IPS-18a (cell line): ENCODE measurements around the gene TCFL5.
A peak's percentile ranks its signal among the peaks of the same experiment; 100 is the strongest.

Source experiments
- H3K27ac ChIP-seq: one replicate; pipeline ENCODE4 v1.5.1; 2013; ENCODE audit warnings: low read length
- H3K27me3 ChIP-seq: one replicate; pipeline ENCODE4 v1.6.1; 2013; ENCODE audit warnings: mild to moderate bottlenecking, low read length; ENCODE audit not compliant: control insufficient read depth, insufficient read depth
- H3K36me3 ChIP-seq: one replicate; pipeline ENCODE4 v1.6.1; 2013; ENCODE audit warnings: low read depth, low read length; ENCODE audit not compliant: control insufficient read depth
- H3K4me1 ChIP-seq: one replicate; pipeline ENCODE4 v1.6.1; 2013; ENCODE audit warnings: low read depth, low read length; ENCODE audit not compliant: control insufficient read depth
- H3K4me3 ChIP-seq: one replicate; pipeline ENCODE4 v1.5.1; 2013; ENCODE audit warnings: low read length
- H3K9ac ChIP-seq: one replicate; pipeline ENCODE4 v1.6.1; 2013; ENCODE audit warnings: mild to moderate bottlenecking, low read length, moderate library complexity
- H3K9me3 ChIP-seq: one replicate; pipeline ENCODE4 v1.6.1; 2013; ENCODE audit warnings: low read depth, low read length; ENCODE audit not compliant: control insufficient read depth

Gene TCFL5

GRCh38 chr20:62821726-62822210 lies 39.9 kb downstream of the TCFL5 start:
- Histone ChIP-seq H3K36me3 (no peaks in the 10 kb centered on the region), H3K9me3 (no peaks in the 10 kb centered on the region), H3K27ac (no peak overlapping the region), H3K9ac (no peak overlapping the region), H3K27me3 (peaks cover 12% of the 10 kb centered on the region), H3K4me3 (no peak overlapping the region), H3K4me1 (peaks cover 14% of the 10 kb centered on the region)

DNA sequence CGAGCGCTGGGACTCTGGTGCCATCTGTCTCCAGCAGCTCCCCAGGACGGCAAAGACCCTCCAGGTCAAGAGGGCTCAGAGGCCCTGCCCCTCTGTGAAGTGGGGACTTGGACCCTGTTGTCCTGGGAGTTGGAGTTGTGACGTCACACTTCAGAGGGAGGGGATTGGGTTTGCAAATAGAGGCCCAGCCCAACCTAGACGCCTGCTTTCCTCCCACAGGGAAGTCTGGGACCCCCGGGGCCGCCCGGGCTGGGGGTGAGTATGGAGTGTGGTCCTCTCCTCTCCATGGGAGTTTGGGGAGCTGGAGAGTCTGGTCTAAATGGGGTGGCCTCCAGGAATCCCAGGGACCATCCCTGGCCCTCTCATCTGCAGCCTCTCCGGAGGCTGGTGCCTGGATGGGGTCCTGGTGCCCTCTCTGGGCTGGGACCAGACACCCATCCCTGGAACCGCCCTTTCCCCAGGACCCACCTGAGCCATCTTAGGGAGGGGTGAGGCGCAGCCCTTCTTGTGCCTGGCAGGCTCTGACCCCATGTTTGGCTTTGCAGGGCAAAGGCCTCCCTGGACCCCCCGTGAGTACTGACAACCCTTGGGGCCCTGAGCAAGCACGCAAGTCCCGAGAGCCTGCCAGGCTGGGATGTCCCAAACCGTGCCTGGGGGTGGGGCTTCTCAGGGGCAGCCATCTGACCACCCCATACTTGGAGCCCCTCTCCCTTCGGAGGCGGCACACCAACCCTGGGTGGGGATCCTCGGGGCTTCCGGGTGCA lies 40.5 kb downstream of the TCFL5 start:
- Histone ChIP-seq H3K27me3 (peaks cover 17% of the 10 kb centered on the region), H3K27ac (no peak overlapping the region), H3K4me1 (peaks cover 14% of the 10 kb centered on the region), H3K9me3 (no peaks in the 10 kb centered on the region), H3K9ac (no peak overlapping the region), H3K36me3 (no peaks in the 10 kb centered on the region), H3K4me3 (no peak overlapping the region)

DNA sequence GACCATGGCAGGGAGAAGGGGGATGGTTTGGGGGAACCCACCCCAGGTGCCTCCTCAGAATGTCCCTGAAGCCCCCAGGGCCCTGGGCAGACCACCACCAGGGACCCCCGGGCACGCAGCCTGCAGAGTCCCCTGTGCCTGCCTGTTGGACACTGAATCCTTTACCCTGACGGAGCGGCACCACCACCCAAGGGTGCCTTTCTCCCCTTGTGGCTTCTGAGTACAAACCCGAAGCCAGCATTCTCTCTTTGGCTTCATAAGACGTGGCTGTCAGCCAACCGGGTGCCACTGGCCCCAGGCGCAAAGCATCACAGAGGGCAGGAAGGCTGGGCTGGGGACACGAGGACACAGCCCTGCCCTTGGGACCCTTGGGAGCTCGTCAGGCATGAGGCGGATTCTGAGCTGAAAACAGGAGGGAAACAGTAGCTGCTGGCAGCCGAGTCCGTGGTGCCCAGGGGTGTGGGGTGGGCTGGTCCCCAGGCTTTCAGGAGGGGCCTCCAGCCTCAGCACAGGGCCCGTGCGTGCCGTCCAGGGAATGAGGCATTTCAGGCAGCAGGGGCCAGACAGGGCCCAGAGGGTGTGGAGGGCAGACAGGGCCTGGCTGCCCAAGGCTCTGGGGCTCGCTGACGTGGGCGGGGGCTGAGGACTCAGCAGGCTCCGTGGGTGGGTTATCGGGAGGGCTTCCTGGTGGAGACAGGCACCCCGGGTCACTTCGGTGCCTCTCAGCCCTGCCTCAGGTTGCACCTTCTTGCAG lies 41.2 kb downstream of the TCFL5 start:
- H3K9ac ChIP-seq: no peak overlapping the region
- peaks cover 24% of the 10 kb centered on the region for H3K27me3 ChIP-seq
- peaks cover 19% of the 10 kb centered on the region for H3K4me1 ChIP-seq
- no peaks in the 10 kb centered on the region for H3K36me3 ChIP-seq
- H3K4me3 ChIP-seq: no peak overlapping the region
- no peak overlapping the region for H3K27ac ChIP-seq
- H3K9me3 ChIP-seq: no peaks in the 10 kb centered on the region

GRCh38 chr20:62819494-62820174 lies 42.0 kb downstream of the TCFL5 start:
- H3K4me1 ChIP-seq: peaks cover 24% of the 10 kb centered on the region

DNA sequence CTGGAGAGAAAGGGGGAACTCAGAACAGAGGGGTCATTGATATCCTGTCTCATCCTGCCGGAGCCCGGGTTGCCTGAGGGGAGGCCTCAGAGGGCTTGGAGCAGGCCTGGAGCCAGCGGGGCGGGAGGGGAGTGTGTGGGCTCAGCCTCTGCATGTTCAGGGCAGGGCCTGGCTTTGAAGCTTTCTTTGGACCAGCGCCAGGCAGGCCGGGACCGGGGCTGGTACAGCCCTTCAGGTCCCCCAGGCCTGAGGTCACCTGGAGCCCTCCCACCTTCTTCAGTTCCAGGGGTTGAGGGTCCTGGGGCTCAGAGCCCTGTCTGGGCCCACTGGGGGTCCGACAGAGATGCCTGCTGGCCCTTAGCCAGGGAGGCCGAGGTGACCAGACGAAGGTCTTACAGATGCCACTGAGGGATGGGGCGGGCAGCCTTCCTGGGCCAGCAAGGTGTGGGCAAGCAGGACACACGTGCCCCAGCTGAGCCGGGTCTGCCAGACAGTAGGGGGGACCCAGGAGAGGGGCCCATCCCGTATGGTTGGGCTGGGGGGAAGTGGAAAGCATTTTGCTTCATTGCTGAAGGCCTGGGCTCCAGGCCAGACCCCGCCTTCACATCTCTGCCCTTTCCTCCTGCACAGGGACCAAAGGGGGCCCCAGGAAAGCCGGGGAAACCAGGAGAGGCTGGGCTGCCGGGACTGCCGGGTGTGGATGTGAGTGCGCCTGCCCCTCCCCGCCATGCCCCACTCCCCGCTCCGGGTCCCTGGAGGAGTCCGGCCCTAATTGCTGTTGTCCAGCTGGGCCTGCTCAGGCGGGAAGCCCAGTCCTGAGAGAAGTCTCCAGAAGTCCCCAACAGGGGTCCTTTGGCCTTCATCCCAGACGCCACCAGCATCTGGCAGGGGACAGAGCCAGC lies 42.8 kb downstream of the TCFL5 start:
- no peak overlapping the region for H3K27ac ChIP-seq

More at GRCh38 chr20:62819494-62820174, 42.0 kb downstream of the TCFL5 start:
- H3K27me3 ChIP-seq: peaks cover 24% of the 10 kb centered on the region
- H3K9ac ChIP-seq: no peak overlapping the region
- no peak overlapping the region for H3K4me3 ChIP-seq
- no peak overlapping the region for H3K27ac ChIP-seq
- no peaks in the 10 kb centered on the region for H3K9me3 ChIP-seq
- no peaks in the 10 kb centered on the region for H3K36me3 ChIP-seq

DNA sequence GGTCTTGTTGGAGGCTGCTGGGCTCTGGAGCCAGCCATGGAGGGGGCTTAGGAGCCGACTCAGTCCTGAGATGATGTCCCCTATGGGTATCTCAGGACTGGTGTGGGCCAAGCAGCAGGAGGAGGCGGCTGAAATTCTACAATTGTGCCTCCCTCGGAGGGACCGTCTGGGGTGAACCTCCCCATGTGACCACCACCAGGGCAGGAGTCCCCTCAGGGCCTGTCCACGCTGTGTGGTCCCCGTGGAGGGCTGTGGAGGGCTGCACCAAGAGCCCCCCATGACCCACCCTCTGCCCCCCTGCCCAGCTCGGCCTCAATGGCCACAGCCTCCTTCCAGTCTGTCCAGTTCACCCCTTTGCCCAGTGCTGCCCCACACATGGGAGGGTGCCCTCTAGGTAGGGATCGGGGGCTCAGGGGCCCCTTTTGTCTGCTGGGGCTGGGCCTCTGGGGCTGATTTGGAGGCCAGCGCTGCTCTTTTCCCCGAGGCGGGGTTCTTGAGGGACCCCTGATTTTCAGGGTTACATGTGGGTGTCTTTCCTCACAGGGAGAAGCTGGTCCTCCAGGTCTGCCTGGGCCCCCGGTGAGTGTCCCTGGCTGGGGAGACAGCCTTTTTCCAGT lies 43.5 kb downstream of the TCFL5 start:
- Histone ChIP-seq H3K9me3 (no peaks in the 10 kb centered on the region), H3K4me1 (peaks cover 14% of the 10 kb centered on the region), H3K27ac (no peak overlapping the region), H3K9ac (no peak overlapping the region), H3K27me3 (peaks cover 24% of the 10 kb centered on the region), H3K36me3 (no peaks in the 10 kb centered on the region), H3K4me3 (peak overlapping the region; percentile 42)

More for the DNA sequence above, 42.8 kb downstream of the TCFL5 start:
- Histone ChIP-seq H3K4me3 (no peak overlapping the region), H3K4me1 (peaks cover 20% of the 10 kb centered on the region), H3K27me3 (peaks cover 24% of the 10 kb centered on the region), H3K9me3 (no peaks in the 10 kb centered on the region), H3K9ac (no peak overlapping the region), H3K36me3 (no peaks in the 10 kb centered on the region)

DNA sequence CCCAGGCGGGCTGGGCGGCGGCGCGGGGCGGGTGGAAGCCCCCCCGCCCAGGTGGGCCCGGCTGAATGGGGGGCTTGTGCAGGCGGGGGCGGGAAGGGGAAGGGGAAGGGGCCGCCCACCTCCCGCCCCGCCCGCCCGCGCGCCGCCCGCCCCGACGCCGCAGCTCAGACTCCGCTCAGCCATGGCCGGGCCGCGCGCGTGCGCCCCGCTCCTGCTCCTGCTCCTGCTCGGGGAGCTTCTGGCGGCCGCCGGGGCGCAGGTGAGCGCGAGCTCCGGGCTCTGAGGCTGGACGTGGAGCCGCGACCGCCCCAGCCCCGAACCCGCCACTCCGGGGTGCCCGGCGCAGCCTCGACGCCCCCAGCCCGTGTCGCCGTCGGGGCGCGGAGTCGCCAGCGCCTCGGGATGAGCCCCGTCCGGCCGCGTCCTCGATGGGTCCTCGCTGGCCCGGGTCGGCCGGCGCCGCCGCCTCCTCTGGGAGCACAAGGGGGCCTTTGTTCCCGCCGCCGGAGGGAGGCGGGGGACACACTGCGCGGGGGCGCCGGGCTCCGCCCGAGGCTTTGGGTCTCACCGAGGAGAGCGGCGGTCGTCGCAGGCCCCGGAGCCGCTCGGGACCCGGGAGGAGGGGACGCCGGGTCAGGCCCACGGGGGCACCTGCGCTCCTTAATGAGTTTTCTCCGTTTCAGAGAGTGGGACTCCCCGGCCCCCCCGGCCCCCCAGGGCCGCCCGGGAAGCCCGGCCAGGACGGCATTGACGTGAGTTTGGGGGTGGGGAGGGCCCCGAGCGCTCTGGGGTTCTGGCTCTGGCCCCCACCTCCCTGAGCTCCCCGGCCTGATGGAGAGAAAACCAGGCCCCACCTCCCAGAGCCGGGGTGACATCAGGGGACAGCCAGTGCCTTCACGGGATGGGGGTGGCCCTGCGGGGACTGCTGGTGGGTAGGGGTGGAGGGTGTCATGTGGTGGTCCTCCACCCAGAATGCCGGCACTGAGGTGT lies 44.4 kb downstream of the TCFL5 start, which contains the start of gene COL9A3:
Gene COL9A3 (plus strand): TSS at position 167 of the 990 bp plus-strand sequence. CDS start 15 bp downstream, at position 182.
- no peak within 1 kb of the TSS for H3K27ac ChIP-seq
- H3K27me3 ChIP-seq: peaks cover 24% of the 10 kb centered on the region
- no peaks in the 10 kb centered on the region for H3K9me3 ChIP-seq
- peaks cover 11% of the 10 kb centered on the region for H3K4me1 ChIP-seq
- H3K9ac ChIP-seq: peak within 1 kb of the TSS; percentile 67
- H3K4me3 ChIP-seq: peak within 1 kb of the TSS; percentile 74
- peaks cover 4% of the 10 kb centered on the region for H3K36me3 ChIP-seq

- H3K27ac ChIP-seq: no peak overlapping the region
- H3K9ac ChIP-seq: peak overlapping the region; percentile 67
- no peaks in the 10 kb centered on the region for H3K9me3 ChIP-seq
- H3K36me3 ChIP-seq: peaks cover 8% of the 10 kb centered on the region
- peaks cover 11% of the 10 kb centered on the region for H3K4me1 ChIP-seq
- H3K27me3 ChIP-seq: peaks cover 24% of the 10 kb centered on the region
- H3K4me3 ChIP-seq: peak overlapping the region; percentile 74
Measured at GRCh38 chr20:62816031-62816883, 45.4 kb downstream of the TCFL5 start.
